Mesothelial cell of epicardium (in vitro differentiated cells): Measurements from ENCODE around the gene HSF4. TPM values are rescaled to one million over a fixed set of nuclear protein-coding genes. Genes with fewer than 3 reads are reported as not detected.

Experiments used
- DNase-seq, 2 experiments: peaks; one replicate each; pipeline ENCODE4 v3.0.0; 2021; ENCODE audit warnings: low spot score in 2 of 2; ENCODE audit not compliant: unreplicated experiment in 2 of 2
- H3K27ac Mint-ChIP-seq: 2 replicates; pipeline ENCODE4 v1.8.0; 2021; ENCODE audit warnings: mixed read lengths
- H3K27me3 Mint-ChIP-seq: 2 replicates; pipeline ENCODE4 v1.8.0; 2021; ENCODE audit warnings: low read depth, mixed read lengths
- H3K36me3 Mint-ChIP-seq: 2 replicates; pipeline ENCODE4 v1.8.0; 2021; ENCODE audit warnings: mixed read lengths
- H3K4me1 Mint-ChIP-seq: 2 replicates; pipeline ENCODE4 v1.8.0; 2021; ENCODE audit warnings: mixed read lengths
- H3K4me3 Mint-ChIP-seq: 2 replicates; pipeline ENCODE4 v1.8.0; 2021; ENCODE audit warnings: mild to moderate bottlenecking, moderate library complexity, mixed read lengths
- H3K9me3 Mint-ChIP-seq: 2 replicates; pipeline ENCODE4 v1.8.0; 2021; ENCODE audit warnings: mixed read lengths
- total RNA-seq: library from RNA; stranded (reverse); gene quantifications from 3 replicates; pipeline ENCODE4 v1.2.1, GENCODE V29; 2021
- TF ChIP-seq, protein P1 (sequence below): fragments of 200-600 bp; sonication (generic); IDR thresholded peaks from one replicate; pipeline ENCODE4 v1.5.0; 2021; ENCODE audit warnings: antibody characterized with exemption; ENCODE audit not compliant: unreplicated experiment

HSF4 gene
- total RNA-seq, 1 donor from 2014 or later = 10.7 TPM

DNA sequence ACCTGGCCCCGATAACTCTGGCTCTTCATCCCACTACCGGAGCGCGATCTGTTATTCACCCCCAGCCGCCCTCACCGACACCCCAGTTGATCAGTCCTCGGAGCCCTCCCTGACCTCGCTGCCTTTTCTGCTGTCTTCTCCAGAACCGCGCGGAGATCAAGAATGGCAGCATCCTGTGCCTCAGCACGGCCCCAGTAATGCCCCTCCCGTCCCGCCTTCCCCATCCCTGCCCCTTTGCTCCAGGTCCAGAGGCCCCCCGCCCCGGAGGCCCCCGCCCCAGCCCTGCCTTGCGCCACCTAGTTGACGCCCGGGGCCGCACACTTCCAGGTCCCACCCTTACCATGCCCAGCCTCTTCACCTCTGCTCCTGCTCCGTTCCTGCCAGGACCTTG, 35.3 kb downstream of the HSF4 start:
- Mint-ChIP-seq H3K4me3 (peak overlapping the region; percentile 69), H3K27ac (no peak overlapping the region), H3K36me3 (peaks cover 14% of the 10 kb centered on the region), H3K4me1 (peaks cover 6% of the 10 kb centered on the region), H3K27me3 (peaks cover 5% of the 10 kb centered on the region), H3K9me3 (no peaks in the 10 kb centered on the region)
- DNase-seq = no peak
- TF ChIP-seq, protein P1, sequence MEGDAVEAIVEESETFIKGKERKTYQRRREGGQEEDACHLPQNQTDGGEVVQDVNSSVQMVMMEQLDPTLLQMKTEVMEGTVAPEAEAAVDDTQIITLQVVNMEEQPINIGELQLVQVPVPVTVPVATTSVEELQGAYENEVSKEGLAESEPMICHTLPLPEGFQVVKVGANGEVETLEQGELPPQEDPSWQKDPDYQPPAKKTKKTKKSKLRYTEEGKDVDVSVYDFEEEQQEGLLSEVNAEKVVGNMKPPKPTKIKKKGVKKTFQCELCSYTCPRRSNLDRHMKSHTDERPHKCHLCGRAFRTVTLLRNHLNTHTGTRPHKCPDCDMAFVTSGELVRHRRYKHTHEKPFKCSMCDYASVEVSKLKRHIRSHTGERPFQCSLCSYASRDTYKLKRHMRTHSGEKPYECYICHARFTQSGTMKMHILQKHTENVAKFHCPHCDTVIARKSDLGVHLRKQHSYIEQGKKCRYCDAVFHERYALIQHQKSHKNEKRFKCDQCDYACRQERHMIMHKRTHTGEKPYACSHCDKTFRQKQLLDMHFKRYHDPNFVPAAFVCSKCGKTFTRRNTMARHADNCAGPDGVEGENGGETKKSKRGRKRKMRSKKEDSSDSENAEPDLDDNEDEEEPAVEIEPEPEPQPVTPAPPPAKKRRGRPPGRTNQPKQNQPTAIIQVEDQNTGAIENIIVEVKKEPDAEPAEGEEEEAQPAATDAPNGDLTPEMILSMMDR = peak; percentile 22

DNA sequence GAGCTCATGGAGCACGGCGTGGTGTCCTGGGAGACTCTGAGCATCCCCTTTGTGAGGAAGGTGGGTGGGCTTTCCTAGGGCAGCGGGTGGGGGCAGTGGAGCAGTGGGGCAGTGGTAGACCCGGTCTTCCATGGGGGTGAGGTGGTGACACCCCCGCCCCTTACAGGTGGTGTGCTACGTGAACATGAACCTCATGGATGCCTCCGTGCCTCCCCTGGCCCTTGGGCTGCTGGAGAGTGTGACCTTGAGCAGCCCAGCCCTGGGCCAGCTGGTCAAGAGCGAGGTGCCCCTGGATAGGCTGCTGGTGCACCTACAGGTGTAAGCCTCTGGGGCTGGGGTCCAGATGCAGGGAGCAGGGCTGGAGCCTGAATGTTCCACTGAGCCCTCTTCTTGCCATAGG, 35.9 kb downstream of the HSF4 start:
- peak overlapping the region; percentile 69 for H3K4me3 Mint-ChIP-seq
- H3K27ac Mint-ChIP-seq = no peak overlapping the region
- TF ChIP-seq, protein P1 = no peak
- H3K36me3 Mint-ChIP-seq = peaks cover 14% of the 10 kb centered on the region
- H3K4me1 Mint-ChIP-seq = peaks cover 6% of the 10 kb centered on the region
- no peak for DNase-seq
- no peaks in the 10 kb centered on the region for H3K9me3 Mint-ChIP-seq
- peaks cover 5% of the 10 kb centered on the region for H3K27me3 Mint-ChIP-seq

DNA sequence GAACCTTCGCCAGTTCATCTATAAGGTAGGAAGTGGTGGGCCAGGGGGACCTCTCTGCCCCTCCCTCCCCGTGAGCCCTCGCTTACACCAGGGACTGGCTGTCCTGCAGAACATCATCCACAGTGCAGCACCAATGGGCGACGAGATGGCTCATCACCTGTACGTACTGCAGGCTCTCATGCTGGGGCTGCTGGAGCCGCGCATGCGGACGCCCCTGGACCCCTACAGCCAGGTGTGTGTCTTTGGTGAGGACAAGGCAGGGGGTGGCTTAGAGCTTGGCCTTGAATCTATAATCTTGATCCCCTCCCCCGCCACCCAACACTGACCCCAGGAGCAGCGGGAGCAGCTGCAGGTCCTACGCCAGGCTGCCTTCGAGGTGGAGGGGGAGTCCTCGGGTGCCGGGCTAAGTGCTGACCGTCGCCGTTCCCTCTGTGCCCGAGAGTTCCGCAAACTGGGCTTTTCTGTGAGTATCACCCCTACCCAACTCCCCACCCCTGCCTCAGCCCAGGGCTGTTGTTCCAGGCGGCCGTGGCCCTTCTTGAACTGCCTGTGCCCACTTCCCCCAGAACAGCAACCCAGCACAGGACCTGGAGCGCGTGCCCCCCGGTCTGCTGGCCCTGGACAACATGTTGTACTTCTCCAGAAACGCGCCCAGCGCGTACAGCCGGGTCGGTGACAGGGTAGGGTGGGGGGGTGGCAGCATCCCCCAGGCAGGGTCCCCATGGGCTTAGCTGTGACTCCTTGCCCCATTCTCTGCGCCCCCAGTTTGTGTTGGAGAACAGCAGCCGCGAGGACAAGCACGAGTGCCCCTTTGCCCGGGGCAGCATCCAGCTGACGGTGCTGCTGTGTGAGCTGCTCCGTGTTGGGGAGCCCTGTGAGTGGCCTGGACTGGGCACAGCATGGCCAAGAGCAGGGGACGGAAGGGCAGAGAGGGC, 37.1 kb downstream of the HSF4 start:
- Mint-ChIP-seq H3K4me3 (no peak overlapping the region), H3K36me3 (peaks cover 3% of the 10 kb centered on the region), H3K9me3 (no peaks in the 10 kb centered on the region), H3K27ac (no peak overlapping the region), H3K4me1 (peaks cover 6% of the 10 kb centered on the region), H3K27me3 (peaks cover 5% of the 10 kb centered on the region)
- TF ChIP-seq, protein P1 = no peak
- DNase-seq = no peak

DNA sequence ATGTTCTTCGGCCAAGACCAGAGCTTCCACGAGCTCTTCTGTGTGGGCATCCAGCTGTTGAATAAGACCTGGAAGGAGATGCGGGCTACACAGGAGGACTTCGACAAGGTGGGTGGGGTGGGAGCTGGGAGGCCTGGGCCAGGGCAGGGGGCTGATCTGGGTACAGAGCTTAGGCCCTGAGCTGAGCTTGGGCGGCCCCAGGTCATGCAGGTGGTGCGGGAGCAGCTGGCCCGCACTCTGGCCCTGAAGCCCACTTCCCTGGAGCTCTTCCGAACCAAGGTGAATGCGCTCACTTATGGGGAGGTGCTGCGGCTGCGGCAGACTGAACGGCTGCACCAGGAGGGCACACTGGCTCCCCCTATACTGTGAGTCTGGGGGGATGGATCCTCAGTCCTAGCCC, 37.9 kb downstream of the HSF4 start:
- H3K36me3 Mint-ChIP-seq = no peaks in the 10 kb centered on the region
- H3K4me3 Mint-ChIP-seq = no peak overlapping the region

DNA sequence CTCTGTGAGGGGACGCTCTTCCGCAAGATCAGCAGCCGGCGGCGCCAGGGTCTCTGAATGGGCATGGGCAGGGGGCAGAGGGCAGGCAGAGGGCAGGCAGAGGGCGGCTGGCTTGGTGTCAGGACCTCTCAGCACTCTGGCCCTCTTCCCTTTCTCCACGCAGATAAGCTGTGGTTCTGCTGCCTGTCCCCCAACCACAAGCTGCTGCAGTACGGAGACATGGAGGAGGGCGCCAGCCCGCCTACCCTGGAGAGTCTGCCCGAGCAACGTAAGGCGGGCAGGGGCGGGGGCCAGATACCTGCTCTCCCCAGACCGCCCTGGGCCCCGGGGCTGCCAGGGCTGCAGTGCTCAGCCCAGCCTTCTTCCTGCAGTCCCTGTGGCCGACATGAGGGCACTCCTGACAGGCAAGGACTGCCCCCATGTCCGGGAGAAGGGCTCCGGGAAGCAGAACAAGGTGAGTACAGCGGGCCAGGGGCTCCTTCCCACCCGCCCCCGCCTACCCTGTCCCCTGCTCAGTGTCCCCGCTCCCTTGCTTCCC, 38.5 kb downstream of the HSF4 start:
- TF ChIP-seq, protein P1 = no peak
- no peak for DNase-seq
- peaks cover 6% of the 10 kb centered on the region for H3K4me1 Mint-ChIP-seq
- no peak overlapping the region for H3K27ac Mint-ChIP-seq
- no peak overlapping the region for H3K4me3 Mint-ChIP-seq
- no peaks in the 10 kb centered on the region for H3K36me3 Mint-ChIP-seq
- H3K9me3 Mint-ChIP-seq = no peaks in the 10 kb centered on the region
- peaks cover 5% of the 10 kb centered on the region for H3K27me3 Mint-ChIP-seq

More for the DNA sequence above, 37.9 kb downstream of the HSF4 start:
- H3K27ac Mint-ChIP-seq = no peak overlapping the region
- H3K9me3 Mint-ChIP-seq = no peaks in the 10 kb centered on the region
- peaks cover 6% of the 10 kb centered on the region for H3K4me1 Mint-ChIP-seq
- peaks cover 5% of the 10 kb centered on the region for H3K27me3 Mint-ChIP-seq
- TF ChIP-seq, protein P1 = no peak
- DNase-seq = no peak
